ENCODE results near the gene SUPT3H. TPM values are rescaled to one million over a fixed set of nuclear protein-coding genes. Genes with fewer than 3 reads are reported as not detected.

The SUPT3H gene
- polyA plus RNA-seq, 1 donor (not counting 4 experiments of a cell fraction or from before 2014, with no cell fraction given) = 7.6 TPM

- H3K36me3 ChIP-seq (ENCODE audit: control insufficient read depth in 2 of 2, extremely low read depth in 1 of 2, insufficient read depth in 2 of 2, low read length in 2 of 2) = no peaks in the 10 kb centered on the region
- no peaks in the 10 kb centered on the region for H3K79me2 ChIP-seq (ENCODE audit: control insufficient read depth, insufficient read depth, low read length)
- no peaks in the 10 kb centered on the region for H3K27me3 ChIP-seq (ENCODE audit: control insufficient read depth, extremely low read depth, insufficient read depth, low read length)
- peaks cover 8% of the 10 kb centered on the region for H3K4me1 ChIP-seq (ENCODE audit: control insufficient read depth, extremely low read depth, insufficient read depth, low read length)
- no peaks in the 10 kb centered on the region for H3K9me3 ChIP-seq (ENCODE audit: control insufficient read depth, low read depth, low read length)
- H4K20me1 ChIP-seq (ENCODE audit: control insufficient read depth, extremely low read depth, insufficient read depth, low read length) = no peaks in the 10 kb centered on the region
- H3K4me2 ChIP-seq (ENCODE audit: control insufficient read depth, extremely low read depth, insufficient read depth, low read depth, low read length) = no peak overlapping the region
- H3K9me1 ChIP-seq (ENCODE audit: control insufficient read depth, extremely low read depth, insufficient read depth, low read length) = no peaks in the 10 kb centered on the region
- no peak overlapping the region for H3K4me3 ChIP-seq (ENCODE audit: control insufficient read depth in 2 of 3, extremely low read depth in 1 of 3, insufficient read depth in 2 of 3, low read depth in 1 of 3, low read length in 3 of 3)
- no peak for DNase-seq (ENCODE audit: low read depth, low spot score)
- H2AFZ ChIP-seq (ENCODE audit: control insufficient read depth, low read length) = no peak overlapping the region
- no peak for FAIRE-seq
- TF ChIP-seq CTCF (optimal IDR thresholded peaks at IDR 0.05 in 1 of 3, IDR thresholded peaks at IDR 0.05 in 1 of 3, conservative IDR thresholded peaks at IDR 0.05 in 1 of 3; ENCODE audit: extremely low read depth in 1 of 3, insufficient read depth in 2 of 3, low read length in 3 of 3) (no peak), EZH2 (IDR thresholded peaks at IDR 0.05; ENCODE audit: low read length) (no peak)
- no peak overlapping the region for H3K9ac ChIP-seq (ENCODE audit: control insufficient read depth, extremely low read depth, insufficient read depth, low read length)
- no peak overlapping the region for H3K27ac ChIP-seq (ENCODE audit: control insufficient read depth, insufficient read depth, low read length)
- dilution Hi-C loops (cut with MboI; ENCODE audit: extremely low pct_ligation_motif_present, low sequenced_read_pairs) = no loop called here
Measured at GRCh38 chr6:45192556-45192955, 185.2 kb downstream of the SUPT3H start.

GRCh38 chr6:45191414-45191813, 186.3 kb downstream of the SUPT3H start:
- no peaks in the 10 kb centered on the region for H3K27me3 ChIP-seq (ENCODE audit: control insufficient read depth, extremely low read depth, insufficient read depth, low read length)
- H3K27ac ChIP-seq (ENCODE audit: control insufficient read depth, insufficient read depth, low read length) = no peak overlapping the region
- no peak overlapping the region for H3K4me3 ChIP-seq (ENCODE audit: control insufficient read depth in 2 of 3, extremely low read depth in 1 of 3, insufficient read depth in 2 of 3, low read depth in 1 of 3, low read length in 3 of 3)
- no peak for TF ChIP-seq CTCF (optimal IDR thresholded peaks at IDR 0.05 in 1 of 3, IDR thresholded peaks at IDR 0.05 in 1 of 3, conservative IDR thresholded peaks at IDR 0.05 in 1 of 3; ENCODE audit: extremely low read depth in 1 of 3, insufficient read depth in 2 of 3, low read length in 3 of 3)
- no peak for TF ChIP-seq EZH2 (IDR thresholded peaks at IDR 0.05; ENCODE audit: low read length)
- H3K9me3 ChIP-seq (ENCODE audit: control insufficient read depth, low read depth, low read length) = no peaks in the 10 kb centered on the region
- no peaks in the 10 kb centered on the region for H3K79me2 ChIP-seq (ENCODE audit: control insufficient read depth, insufficient read depth, low read length)
- no peak overlapping the region for H2AFZ ChIP-seq (ENCODE audit: control insufficient read depth, low read length)
- H3K4me2 ChIP-seq (ENCODE audit: control insufficient read depth, extremely low read depth, insufficient read depth, low read depth, low read length) = no peak overlapping the region
- no peak overlapping the region for H3K9ac ChIP-seq (ENCODE audit: control insufficient read depth, extremely low read depth, insufficient read depth, low read length)
- no peak for DNase-seq (ENCODE audit: low read depth, low spot score)
- H3K4me1 ChIP-seq (ENCODE audit: control insufficient read depth, extremely low read depth, insufficient read depth, low read length) = peaks cover 11% of the 10 kb centered on the region
- no peaks in the 10 kb centered on the region for H3K9me1 ChIP-seq (ENCODE audit: control insufficient read depth, extremely low read depth, insufficient read depth, low read length)
- dilution Hi-C loops (cut with MboI; ENCODE audit: extremely low pct_ligation_motif_present, low sequenced_read_pairs) = no loop called here
- no peak for FAIRE-seq
- no peaks in the 10 kb centered on the region for H3K36me3 ChIP-seq (ENCODE audit: control insufficient read depth in 2 of 2, extremely low read depth in 1 of 2, insufficient read depth in 2 of 2, low read length in 2 of 2)
- no peaks in the 10 kb centered on the region for H4K20me1 ChIP-seq (ENCODE audit: control insufficient read depth, extremely low read depth, insufficient read depth, low read length)
